Stimulated activated CD8-positive, alpha-beta memory T cell treated with anti-CD3 and anti-CD28 coated beads, Interleukin-15, amount 100 ng/mL, for 24 hours (primary cell): Measurements from ENCODE around the gene HOXC9.

Experiments
- DNase-seq: peaks from one replicate; pipeline ENCODE4 v3.0.0-alpha.2; 2020; ENCODE audit warnings: low read depth

Gene HOXC9

DNA sequence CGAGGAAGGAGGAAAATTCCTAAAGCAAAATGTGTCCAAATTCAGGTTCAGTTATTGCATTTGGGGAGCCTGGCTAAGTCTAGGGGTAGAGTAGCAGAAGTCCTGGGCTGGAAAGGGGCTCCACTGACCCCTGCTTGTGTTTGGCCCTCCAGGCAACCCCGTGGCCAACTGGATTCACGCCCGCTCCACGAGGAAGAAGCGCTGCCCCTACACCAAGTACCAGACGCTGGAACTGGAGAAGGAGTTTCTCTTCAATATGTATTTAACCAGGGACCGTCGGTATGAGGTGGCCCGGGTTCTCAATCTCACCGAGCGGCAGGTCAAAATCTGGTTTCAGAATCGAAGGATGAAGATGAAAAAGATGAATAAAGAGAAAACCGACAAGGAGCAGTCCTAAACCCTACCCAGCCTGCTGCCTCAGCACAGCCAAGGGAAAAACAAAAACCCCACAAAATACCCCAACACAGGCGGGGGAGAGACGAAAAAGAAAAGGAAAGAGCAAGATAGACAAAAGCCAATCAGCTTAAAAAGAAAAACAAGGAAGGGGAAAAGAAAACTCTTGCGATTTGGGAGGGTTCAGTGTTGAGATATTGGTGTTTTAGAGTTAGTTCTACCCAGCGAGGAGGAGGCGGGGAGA, 2.4 kb downstream of the HOXC9 start:
- DNase-seq: no peak

GRCh38 chr12:54002915-54003389, 3.0 kb downstream of the HOXC9 start:
- no peak for DNase-seq

DNA sequence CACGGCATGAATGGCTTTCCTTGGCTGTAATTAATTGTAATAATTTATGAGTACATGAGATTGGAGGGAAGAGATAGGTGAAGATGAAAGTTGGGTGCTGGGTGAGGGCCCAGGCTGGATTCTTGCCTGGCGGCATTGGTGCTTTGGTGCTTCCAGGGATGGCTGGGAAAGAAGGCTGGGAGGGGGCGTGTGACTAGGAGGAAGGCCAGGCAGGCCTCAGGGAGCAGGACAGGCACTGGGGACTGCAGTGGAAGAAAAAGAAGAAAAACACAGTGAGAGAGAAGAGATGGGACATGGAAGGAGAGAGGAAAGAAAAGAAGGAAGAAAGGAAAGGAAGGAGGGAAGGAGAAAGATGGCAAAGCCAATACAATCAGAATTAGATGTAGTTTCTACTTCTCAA, 3.7 kb downstream of the HOXC9 start:
- DNase-seq: no peak

GRCh38 chr12:54004063-54004840, 4.3 kb downstream of the HOXC9 start:
- DNase-seq: no peak

GRCh38 chr12:54004841-54005530, 5.0 kb downstream of the HOXC9 start:
- no peak for DNase-seq

DNA sequence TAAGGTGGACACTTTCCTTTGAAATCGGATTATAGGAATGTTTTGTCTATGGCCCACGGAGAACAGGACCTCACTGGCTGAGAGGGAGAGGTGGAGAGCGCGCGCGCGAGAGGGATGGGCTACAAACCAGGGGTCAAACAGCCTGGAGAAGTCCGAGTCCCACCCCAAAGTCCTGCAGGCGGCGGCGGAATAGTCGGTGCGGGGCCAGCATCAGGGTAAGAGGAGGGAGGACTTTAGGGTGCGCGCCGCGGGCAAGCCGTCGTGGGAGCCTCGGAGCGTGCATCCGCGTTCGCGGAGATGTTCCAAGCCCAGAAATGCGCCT, 5.5 kb downstream of the HOXC9 start:
- no peak for DNase-seq

GRCh38 chr12:54005853-54006558, 6.0 kb downstream of the HOXC9 start:
- DNase-seq: peak; percentile 79

DNA sequence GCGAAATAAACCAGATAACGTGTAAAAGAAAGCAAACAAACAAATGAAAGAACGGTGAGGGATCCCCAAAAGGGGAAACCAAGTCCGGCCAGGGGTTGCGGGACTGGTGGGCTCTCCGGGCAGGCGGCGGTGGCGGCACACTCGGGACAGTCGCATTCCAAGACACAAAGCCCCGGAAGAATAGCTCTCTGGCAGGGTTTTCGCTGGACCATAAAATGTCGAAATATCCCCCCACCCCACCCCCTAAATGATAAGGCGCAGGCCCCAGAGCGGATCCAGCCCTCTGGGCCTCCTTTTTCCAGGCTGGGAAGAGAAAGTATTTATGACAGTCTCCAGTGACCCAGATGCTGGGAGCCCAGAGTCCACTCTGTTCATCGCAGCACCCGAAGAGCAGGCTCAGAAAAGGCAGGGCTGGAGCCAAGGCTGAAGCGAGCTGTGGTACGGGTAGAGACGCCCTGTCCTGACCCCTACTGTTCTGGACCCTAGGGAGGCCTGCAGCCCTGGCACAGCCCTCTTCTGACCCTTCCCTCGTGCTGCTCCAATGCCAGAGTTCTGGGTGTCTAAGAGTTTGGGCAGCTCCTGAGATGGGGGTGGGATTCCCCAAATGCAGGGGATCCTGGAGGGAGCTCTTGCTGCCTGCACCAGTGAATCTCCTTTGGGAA, 6.7 kb downstream of the HOXC9 start:
- no peak for DNase-seq

DNA sequence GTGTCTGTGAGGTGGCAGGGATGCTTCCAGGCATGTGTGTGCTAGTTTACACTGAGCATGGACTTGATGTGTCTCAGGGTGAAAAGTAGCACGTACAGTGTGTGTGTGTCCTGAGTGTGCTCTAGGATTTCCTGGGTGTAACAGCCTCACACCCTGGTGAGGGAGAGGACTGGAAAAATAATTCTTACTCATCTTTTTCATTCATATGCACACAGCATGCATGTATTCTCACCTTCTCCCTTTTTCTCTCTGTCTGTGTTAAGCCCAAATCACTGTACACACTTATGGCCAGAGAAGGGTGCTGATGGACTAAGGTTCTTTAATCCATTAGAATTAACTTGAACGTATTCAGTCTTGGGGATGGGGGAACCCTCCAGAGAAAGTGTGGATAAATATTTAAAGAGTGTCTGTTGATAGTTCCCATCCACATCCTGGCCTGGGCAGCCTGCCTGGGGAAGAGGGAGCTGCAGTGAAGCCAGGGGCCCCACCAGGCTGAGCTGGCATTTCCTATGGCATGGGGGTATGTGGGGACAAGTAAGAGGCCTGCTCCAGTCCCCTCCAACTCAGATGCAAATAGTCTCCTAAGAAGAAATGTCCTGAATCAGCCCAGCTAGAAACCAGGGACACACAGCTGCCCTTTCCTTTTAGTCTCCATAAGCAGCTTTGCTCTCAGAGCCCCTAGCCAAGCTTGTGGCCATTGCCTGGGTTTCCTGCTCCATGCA, 7.7 kb downstream of the HOXC9 start:
- no peak for DNase-seq

GRCh38 chr12:54008260-54008552, 8.2 kb downstream of the HOXC9 start:
- DNase-seq: no peak

DNA sequence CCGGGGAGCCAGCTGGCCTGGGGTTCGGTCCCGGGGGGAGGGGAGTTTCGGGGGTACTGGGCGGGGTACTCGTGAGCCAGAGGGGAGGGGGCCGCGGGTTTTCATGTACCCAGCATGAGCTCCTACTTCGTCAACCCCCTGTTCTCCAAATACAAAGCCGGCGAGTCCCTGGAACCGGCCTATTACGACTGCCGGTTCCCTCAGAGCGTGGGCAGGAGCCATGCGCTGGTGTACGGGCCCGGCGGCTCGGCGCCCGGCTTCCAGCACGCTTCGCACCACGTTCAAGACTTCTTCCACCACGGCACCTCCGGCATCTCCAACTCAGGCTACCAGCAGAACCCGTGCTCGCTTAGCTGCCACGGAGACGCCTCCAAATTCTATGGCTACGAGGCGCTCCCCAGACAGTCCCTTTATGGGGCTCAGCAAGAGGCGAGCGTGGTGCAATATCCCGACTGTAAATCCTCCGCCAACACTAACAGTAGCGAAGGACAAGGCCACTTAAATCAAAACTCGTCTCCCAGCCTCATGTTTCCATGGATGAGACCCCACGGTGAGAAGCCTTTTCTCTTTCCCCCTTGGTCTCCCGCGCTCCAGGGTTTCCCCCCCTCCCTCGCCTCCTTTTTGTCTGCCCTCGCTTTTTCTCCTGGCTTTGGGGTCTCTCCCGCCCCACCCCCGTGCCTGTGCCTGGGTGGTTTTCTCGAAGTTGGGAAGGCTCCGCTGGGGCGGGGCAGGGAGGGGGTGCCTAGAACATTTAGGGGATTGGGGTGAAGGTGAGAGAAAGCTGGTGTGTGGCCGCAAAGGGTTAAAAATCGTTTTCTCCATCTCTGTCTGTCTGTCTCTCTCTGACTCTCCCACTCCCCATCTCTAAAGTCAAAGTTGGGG, 9.5 kb downstream of the HOXC9 start:
- DNase-seq: no peak

- DNase-seq: no peak
Observed at GRCh38 chr12:54010053-54010971, 10.4 kb downstream of the HOXC9 start.

DNA sequence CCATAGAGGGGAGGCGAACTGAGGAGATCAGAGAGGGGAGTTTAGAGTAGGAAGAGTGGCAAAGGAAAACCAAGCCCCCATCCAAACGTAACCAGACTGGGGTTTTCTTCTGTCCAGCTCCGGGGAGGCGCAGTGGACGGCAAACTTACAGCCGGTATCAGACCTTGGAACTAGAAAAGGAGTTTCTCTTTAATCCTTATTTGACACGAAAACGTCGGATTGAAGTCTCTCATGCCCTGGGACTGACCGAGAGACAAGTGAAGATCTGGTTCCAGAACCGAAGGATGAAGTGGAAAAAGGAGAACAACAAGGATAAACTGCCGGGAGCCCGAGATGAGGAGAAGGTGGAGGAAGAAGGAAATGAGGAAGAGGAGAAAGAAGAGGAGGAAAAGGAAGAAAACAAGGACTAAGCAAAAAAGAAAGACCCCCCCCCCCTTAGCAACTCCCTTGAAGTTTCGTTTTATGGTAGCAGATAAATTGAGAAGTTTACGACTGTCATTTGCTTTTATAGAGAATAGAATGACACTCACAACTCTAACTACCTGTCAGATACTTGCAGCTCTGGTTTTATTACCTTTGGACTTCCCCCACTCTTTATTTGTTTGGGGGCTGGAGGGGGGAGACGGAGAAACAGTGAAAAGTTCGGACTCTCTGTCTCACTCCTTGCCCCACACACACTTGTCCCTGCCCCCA, 11.2 kb downstream of the HOXC9 start:
- DNase-seq: no peak

DNA sequence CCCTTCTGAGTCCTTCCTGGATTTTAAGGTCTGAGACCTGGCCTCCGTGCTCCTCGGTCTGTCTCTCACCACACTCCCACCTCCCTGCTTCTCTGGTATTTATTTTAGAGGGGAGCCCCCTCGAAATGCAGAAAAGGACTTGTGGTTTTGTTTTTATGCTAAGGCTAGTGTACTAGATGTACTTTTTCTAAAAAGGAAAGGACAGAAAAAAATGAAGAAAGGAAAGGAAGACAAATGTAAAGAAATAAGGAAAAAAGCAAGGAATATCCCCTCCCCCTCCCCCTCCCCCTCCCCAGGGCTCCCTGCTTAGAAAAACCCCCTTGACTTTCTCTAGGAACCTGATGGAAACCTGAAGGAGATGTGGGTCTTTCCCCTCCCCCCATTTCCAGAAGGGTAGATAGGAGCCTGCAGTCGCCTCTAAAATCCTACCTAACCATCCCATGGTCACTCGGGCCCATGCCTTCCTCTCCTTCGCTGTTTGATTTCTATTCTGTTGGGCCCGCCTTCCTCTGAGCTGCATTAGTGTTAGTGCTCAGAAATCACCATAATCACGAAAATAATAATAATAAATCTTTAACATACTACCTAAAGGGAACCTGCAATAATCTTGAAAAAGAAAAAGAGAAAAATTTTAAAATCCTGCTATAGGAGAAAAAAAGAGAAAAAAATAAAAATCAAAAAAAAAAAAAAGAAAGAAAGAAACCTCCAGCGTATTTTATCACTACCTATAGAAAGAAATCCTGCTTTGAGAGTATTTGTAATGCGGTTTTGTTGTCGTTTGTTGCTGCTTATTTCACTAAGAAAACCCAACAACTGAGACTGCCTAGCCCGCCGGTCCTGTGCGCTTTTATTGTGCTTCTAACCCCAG, 11.9 kb downstream of the HOXC9 start:
- no peak for DNase-seq

DNA sequence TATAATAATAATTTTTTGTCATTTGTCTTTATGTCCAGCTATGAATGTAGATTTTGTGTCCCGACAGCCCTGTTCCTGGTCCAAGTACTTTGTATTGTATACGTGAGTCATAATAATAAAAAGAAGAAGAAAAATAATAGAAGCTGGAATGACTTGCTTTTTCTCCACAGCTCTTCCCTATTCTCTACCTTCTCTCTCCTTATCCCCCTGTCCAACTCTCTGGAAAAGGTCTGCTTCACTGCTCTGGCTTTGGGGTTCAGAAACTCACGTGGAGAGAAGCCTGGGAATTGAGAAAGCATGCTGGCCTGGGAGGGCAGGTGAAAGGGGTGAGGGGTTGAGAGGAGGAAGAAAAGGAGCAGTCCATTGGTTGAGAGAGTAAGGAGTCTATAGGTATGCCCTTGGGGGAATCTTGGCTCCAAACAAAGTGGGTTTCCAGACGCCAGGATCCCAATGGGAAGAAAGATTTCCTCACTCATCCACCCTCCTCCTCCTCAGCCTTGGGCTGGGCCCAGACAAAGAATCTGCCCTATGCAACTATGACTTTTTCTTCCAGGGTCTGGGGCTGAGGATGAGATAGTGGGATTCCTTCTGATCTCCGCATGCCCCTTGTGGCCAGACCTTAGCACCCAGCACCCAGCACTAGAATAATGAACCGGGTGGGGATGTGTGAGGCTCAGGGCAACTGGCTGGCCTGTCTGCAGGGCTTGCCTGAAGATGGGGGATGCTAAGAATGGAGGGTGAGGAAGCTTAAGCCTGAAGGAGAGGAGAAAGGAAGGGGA, 12.9 kb downstream of the HOXC9 start:
- DNase-seq: no peak

GRCh38 chr12:54014377-54015017, 14.5 kb downstream of the HOXC9 start:
- DNase-seq: no peak
